Measurements from ENCODE around the gene MPST. TPM values are rescaled to one million over a fixed set of nuclear protein-coding genes. Genes with fewer than 3 reads are reported as not detected.

Gene MPST
- total RNA-seq, 1 experiment from 2014 or later: 31.4 TPM

DNA sequence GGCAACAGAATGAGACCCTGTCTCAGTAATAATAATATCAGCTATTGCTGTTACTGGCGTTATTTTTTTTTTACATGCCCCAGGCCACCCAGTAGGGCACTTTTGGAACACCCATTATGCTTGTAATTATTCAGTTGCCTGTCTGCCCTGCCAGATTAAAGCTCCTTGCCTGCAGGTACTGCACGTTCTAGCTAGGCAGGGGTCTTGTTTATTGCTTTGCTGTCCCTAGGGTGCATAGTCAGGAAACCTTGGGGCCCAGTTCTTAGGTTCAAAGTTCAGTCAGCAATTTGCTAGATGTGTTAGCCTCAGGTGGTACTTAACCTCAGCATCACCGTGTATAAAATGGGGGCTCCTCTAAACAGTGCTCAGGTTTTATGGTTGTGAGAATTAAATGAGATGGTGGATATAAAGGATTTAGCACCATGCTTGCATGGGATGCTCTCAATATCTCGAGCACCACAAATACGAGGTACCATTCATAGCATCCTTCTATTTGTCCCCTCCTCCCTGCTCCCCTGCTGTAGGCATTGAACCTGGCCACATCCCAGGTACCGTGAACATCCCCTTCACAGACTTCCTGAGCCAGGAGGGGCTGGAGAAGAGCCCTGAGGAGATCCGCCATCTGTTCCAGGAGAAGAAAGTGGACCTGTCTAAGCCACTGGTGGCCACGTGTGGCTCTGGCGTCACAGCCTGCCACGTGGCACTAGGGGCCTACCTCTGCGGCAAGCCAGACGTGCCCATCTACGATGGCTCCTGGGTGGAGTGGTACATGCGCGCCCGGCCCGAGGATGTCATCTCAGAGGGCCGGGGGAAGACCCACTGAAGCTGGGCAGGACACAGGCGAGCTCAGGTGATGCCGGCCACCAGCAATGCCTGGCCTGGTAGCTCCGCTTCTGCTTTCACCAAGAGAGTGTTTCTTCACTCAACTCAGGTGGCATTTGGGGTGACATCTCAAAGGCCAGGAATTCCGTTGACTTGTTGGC, 9.4 kb downstream of the MPST start:
- POLR2A ChIA-PET: no interaction called here
- Histone ChIP-seq H3K27me3 (ENCODE audit: control insufficient read depth, insufficient read depth, low read length) (no peaks in the 10 kb centered on the region), H3K4me3 (ENCODE audit: low read depth in 2 of 2, low read length in 2 of 2) (no peak overlapping the region), H3K36me3 (ENCODE audit: control insufficient read depth, insufficient read depth, low read length) (no peaks in the 10 kb centered on the region), H3K4me1 (ENCODE audit: control insufficient read depth, insufficient read depth, low read length) (peaks cover 4% of the 10 kb centered on the region; the same call in 1 of the 2 replicates), H3K9me3 (ENCODE audit: control insufficient read depth, insufficient read depth, low read depth, low read length) (no peaks in the 10 kb centered on the region), H3K27ac (ENCODE audit: low read length) (no peak overlapping the region)
- CTCF ChIA-PET: interaction anchor here (0.6 to 0.9 kb wide), 2 partner anchors 22 to 137 kb away, joined by 4 to 9 read pairs; partner anchors contain the start of gene KCTD17
- TF ChIP-seq, protein P1, sequence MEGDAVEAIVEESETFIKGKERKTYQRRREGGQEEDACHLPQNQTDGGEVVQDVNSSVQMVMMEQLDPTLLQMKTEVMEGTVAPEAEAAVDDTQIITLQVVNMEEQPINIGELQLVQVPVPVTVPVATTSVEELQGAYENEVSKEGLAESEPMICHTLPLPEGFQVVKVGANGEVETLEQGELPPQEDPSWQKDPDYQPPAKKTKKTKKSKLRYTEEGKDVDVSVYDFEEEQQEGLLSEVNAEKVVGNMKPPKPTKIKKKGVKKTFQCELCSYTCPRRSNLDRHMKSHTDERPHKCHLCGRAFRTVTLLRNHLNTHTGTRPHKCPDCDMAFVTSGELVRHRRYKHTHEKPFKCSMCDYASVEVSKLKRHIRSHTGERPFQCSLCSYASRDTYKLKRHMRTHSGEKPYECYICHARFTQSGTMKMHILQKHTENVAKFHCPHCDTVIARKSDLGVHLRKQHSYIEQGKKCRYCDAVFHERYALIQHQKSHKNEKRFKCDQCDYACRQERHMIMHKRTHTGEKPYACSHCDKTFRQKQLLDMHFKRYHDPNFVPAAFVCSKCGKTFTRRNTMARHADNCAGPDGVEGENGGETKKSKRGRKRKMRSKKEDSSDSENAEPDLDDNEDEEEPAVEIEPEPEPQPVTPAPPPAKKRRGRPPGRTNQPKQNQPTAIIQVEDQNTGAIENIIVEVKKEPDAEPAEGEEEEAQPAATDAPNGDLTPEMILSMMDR (IDR thresholded peaks at IDR 0.05): no peak
- intact Hi-C loops (cut with micrococcal nuclease; ENCODE audit: unreplicated experiment): no loop called here
- no TSS peak for BruUV-seq (replicated peaks)
- DNase-seq (ENCODE audit: low read depth, low spot score): no peak
- in situ Hi-C loops (cut with HindIII; ENCODE audit: low pct_unique_long_range_greater_than_20kb, low sequenced_read_pairs): no loop called here
- no peak for ATAC-seq

DNA sequence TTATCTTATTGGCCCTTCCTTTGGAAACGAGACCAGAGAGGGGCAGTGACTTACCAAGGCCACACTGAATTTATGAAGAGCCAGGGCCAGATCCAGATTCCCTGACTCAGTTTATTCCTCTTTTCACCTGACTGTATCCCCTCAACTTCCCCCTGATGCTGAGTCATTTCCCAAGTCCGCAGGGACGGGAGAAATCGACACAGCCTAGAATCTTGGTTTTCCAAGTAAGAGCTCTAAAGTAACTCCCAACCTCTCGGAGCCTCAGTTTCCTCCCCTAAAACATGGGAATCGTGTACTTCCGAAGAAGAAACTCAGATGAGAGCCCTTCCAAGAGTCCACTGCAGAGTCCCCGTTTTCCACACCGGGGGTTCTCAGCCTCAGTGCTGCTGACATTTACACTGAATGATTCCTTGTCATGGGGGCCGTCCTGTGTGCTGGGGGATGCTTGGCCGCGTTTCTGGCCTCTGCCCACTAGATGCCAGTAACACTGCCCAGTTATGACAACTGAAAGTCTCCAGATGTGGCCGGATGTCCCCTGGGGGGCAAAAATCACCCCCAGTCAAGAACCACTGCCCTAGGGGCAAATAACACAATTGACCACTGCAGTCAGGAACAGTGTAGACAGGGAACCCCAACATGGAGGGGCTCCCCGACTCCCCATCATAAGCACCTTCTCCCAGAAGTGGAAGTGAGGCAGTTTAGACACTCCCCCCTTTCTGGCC, 11.2 kb downstream of the MPST start:
- TF ChIP-seq, protein P2, sequence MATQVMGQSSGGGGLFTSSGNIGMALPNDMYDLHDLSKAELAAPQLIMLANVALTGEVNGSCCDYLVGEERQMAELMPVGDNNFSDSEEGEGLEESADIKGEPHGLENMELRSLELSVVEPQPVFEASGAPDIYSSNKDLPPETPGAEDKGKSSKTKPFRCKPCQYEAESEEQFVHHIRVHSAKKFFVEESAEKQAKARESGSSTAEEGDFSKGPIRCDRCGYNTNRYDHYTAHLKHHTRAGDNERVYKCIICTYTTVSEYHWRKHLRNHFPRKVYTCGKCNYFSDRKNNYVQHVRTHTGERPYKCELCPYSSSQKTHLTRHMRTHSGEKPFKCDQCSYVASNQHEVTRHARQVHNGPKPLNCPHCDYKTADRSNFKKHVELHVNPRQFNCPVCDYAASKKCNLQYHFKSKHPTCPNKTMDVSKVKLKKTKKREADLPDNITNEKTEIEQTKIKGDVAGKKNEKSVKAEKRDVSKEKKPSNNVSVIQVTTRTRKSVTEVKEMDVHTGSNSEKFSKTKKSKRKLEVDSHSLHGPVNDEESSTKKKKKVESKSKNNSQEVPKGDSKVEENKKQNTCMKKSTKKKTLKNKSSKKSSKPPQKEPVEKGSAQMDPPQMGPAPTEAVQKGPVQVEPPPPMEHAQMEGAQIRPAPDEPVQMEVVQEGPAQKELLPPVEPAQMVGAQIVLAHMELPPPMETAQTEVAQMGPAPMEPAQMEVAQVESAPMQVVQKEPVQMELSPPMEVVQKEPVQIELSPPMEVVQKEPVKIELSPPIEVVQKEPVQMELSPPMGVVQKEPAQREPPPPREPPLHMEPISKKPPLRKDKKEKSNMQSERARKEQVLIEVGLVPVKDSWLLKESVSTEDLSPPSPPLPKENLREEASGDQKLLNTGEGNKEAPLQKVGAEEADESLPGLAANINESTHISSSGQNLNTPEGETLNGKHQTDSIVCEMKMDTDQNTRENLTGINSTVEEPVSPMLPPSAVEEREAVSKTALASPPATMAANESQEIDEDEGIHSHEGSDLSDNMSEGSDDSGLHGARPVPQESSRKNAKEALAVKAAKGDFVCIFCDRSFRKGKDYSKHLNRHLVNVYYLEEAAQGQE (IDR thresholded peaks at IDR 0.05; ENCODE audit: insufficient read depth in 1 of 2, low read depth in 2 of 2, low read length in 1 of 2): no peak
- TF ChIP-seq SIN3A (IDR thresholded peaks at IDR 0.05; ENCODE audit: borderline replicate concordance, insufficient read depth, low read depth, low read length) (no peak), POLR2AphosphoS5 (IDR thresholded peaks at IDR 0.05; ENCODE audit: low read depth, low read length) (no peak), TCF7L2 (IDR thresholded peaks at IDR 0.05; ENCODE audit: low read depth, low read length) (no peak)
- TF ChIP-seq, protein P1 (IDR thresholded peaks at IDR 0.05): no peak; the same call in 1 of the 2 replicates
- in situ Hi-C loops (cut with HindIII; ENCODE audit: low pct_unique_long_range_greater_than_20kb, low sequenced_read_pairs): no loop called here
- Histone ChIP-seq H3K4me3 (ENCODE audit: low read depth in 2 of 2, low read length in 2 of 2) (no peak overlapping the region), H3K36me3 (ENCODE audit: control insufficient read depth, insufficient read depth, low read length) (no peaks in the 10 kb centered on the region), H3K9me3 (ENCODE audit: control insufficient read depth, insufficient read depth, low read depth, low read length) (no peaks in the 10 kb centered on the region), H3K4me1 (ENCODE audit: control insufficient read depth, insufficient read depth, low read length) (peaks cover 4% of the 10 kb centered on the region; the same call in 1 of the 2 replicates), H3K27ac (ENCODE audit: low read length) (no peak overlapping the region), H3K27me3 (ENCODE audit: control insufficient read depth, insufficient read depth, low read length) (no peaks in the 10 kb centered on the region)
- CTCF ChIA-PET: interaction anchor here (0.9 kb wide), 1 partner anchor 90 kb away, joined by 3 read pairs; no protein-coding TSS in a partner anchor
- POLR2A ChIA-PET: no interaction called here
- intact Hi-C loops (cut with micrococcal nuclease; ENCODE audit: unreplicated experiment): no loop called here
- ATAC-seq: peak; percentile 52; the same call in 1 of the 2 replicates
- DNase-seq (ENCODE audit: low read depth, low spot score): no peak
- no TSS peak for BruUV-seq (replicated peaks)

All from Panc1 (cell line).